KG1 (cell line): ENCODE results near the gene CYP19A1.

ENCODE experiments used
- DNase-seq: peaks from one replicate; lab custom pipeline; 2025; lab: John Stamatoyannopoulos, UW

CYP19A1 gene

DNA sequence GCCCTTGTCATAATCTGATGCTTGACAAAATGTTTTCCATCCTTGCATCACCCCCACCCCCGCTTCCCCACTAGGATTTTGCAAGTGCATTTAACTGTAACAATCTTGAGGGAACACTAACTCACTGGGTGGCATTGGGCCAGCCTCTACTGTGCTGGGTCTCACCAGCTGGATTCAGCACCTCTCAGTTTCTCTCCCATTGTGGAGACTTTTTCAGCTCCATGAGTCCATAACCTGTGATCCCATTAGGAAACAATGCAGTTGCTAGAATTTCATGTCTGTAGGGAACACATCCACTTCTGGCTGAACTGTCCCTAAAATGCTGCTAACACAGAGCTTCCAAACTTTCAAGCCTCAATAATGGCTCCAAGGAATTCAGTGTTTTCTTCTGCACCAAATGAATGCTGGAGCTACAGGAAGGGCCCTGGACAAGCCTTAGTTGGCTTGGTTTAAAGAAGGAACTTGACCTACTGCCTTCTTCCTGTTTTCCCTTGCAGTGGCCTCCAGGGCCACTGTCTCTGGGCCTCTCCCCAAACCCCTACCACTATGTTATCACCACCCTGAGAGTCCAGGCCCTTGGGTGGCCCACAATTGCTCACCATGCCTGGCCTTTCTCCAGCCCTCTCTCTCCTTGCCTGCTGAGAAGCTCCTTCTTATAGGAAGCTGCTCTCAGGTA, 15.6 kb downstream of the CYP19A1 start:
- no peak for DNase-seq

DNA sequence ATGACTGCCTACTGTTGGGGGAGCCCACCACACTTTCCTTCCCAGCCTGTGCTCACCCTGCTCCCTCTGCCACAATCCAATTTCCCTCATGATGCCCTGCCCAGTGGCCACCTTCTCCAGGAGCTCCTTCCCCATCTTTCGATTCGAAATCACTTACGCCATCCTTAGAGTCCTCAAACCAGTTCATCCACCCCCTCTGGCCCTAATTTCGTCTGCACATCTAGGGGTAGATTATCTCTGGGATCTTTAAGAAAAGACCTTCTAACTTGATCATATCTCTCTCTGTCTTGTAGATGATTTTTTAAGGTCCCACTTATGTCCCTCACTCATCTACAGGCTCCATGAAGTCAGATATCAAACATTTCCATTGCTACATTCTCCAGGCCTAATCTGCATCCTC, 17.1 kb downstream of the CYP19A1 start:
- DNase-seq = no peak

DNA sequence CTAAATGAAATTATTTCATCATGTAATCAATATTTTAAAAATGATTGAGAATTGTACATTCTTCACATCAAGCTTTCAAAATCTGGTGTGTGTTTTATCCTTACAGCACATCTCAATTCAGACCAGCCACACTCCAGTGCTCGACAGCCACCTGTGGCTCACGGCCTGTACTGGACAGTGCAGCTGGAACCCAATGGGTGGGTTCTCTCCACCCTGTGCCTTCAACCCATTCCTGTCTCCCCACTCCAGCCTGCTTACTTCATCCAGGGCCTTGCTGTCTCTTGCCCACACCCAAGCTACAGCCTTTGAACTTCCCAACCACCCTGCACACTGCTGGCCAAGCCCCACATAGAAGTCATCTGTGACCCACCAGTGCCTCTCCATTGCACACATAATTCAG, 17.6 kb downstream of the CYP19A1 start:
- DNase-seq = no peak

DNA sequence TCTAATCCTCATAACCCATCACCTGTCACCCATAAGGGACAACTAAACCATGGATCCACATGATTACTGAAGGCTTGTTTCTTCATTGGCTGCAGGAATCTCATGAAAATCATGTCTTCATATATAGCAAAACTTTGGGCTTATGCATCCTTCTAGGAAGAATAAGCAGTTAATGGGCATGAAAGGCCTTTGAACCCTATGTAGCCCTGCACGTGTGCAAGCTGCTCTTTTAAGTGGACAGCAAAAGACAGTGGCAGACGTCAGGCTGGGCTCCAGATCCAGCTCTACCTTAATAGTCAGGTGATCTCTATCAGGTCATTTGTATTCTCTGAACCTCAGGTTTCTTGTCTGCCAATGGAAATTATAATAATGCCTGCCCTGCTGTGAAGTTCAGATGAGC, 18.9 kb downstream of the CYP19A1 start:
- no peak for DNase-seq

DNA sequence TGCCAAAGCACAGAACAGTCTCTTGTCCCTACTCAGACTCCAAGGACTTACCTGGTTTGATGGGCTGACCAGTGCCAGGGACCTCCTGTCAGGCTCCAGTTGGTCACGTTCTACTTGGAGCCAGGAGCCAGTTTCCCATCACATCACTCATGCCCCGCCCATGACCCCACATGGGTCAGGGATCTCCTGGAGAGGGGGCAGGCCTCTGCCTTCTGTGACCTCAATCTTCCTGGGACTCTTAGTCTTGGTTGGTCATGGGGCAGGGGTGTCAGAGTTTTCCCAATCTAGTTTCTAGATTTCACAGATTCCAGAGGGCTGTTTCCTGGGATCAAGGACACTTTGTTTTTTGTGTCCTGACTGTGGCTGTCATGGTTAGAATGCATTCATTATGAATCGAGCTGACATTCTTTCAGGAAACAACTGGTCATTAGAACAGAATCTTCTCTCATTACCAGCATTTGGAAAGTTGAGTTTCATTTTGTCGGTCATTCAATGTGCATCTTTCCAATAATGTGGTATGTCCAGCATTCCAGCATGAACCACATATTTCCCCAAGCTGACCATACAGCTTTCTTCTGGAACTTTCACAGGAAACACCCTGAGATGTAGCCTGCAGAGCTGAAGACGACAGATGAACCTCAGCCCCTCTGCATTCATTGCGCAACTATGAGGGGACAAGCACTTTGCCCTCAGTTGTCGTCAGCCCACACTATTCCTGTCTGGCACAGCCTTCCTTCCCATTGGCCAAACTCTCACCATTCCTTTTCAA, 19.8 kb downstream of the CYP19A1 start:
- no peak for DNase-seq

DNA sequence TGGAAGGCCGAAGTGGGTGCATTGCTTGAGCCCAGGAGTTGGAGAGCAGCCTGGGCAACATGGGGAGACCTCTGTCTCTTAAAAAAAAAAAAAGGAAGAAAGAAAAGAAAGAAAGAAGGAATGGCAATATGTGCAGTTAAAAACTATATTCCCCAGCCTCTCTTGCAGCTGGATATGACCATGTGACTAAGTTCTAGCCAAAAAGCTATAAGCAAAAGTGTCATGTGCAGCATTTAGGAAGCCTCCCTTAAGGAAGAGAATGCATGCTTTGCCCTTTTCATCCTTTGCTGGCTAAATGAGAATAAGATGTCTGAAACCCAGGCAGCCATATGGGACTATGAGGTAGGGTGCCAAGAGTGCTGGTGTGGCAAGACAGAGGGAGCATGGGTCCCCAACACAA, 21.8 kb downstream of the CYP19A1 start:
- no peak for DNase-seq

DNA sequence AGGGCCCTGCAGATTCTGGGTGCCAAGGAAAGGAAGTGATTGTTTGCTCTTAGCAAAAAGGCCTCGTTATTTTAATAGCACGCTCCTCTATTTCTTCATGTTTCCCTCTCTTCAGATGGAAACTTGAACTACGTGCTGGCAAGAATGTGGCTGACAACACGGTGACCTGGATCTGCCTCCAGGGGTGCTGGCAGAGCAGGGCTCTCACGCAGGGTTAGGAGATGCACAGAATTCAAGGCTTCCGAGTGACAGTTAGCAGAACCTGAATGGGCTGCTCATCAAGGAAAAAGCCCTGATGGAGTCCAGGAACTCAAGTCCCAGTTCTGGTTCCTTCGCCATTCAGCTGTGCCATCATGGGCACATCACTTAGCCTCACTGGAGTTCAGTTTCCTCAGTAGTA, 22.7 kb downstream of the CYP19A1 start:
- DNase-seq = no peak

DNA sequence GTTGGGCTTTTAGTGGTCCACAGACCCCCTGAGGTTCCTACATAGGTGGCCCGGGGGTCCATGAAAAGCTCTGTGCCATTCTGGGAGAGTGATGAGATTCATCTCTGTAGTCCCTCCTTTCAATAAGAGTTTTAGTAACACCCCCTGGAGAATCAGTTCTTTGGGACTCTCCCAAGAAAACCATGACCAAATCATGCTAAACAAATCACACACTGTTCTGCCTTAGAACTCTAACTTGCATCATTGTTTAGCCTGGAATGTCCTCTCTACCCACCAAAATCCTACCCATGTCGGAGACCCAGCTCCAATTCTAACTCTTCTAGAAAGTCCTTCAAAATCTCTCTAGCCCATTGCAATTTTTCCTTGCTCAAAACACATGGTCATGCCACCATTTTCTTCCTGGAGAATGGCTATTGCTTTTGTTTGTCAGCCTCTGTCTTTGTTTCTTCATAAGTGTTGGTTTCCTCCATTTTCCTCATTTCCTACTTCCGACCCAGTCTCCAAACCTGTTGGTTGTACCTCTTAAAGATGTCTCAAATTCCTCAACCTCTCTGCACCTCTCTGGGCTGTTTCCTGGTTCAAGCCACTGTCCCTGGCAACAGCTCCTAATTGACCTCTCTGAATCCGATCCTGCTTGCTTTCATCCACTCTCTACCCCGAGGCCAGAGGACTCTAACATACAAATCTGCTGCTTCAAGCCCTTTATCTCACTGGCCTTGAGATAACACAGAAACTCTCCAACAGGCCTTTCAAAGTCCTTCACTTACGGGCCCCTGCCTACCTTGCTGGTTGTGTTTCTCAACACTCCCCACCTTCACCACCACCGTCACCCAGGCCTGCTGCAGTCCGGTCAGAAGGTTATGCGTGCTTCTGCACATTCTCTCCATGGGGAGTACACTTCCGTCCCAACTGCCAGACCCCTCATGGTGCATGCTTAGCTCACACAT, 23.7 kb downstream of the CYP19A1 start:
- DNase-seq = no peak

DNA sequence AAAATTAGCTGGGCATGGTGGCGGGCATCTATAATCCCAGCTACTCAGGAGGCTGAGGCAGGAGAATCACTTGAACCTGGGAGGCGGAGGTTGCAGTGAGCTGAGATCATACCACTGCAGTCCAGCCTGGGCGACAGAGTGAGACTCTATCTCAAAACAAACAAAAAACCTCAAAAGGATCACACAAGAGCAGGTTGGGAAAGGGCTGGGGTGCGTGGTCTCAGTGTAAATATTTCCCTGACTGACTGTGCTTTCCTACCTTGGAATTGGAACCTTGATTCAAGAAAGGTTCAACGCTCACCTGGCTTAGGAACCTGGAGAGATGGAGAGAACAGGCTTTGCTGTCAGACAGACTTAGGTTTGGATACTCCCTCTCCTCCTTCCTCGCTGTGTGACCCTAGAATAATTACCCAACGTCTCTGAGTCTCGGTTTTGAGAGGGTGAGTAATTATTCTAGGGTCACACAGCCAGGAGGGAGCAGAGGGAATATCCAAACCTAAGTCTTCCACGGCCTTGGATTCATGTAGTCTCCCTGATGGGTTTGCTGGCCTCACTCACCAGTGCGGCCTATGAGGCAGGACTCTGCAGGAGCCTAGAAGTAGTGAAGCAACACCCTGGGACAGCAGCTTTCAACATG, 24.6 kb downstream of the CYP19A1 start:
- DNase-seq = no peak

DNA sequence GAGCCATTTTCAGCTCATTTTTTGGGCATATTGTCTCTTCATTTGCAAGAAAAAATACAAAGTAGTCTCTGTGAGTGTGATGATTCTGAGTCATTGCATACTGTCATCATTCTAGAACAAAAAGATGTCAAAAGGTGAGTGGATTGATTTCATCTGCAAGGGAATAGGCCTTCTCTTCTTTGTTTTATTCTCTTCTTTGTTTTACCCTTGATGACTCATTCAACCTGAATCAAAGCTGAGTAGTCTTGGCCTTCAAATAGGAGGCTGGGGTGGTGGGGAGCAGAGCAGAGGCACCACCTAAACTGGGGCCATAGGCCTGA, 25.4 kb downstream of the CYP19A1 start:
- no peak for DNase-seq

DNA sequence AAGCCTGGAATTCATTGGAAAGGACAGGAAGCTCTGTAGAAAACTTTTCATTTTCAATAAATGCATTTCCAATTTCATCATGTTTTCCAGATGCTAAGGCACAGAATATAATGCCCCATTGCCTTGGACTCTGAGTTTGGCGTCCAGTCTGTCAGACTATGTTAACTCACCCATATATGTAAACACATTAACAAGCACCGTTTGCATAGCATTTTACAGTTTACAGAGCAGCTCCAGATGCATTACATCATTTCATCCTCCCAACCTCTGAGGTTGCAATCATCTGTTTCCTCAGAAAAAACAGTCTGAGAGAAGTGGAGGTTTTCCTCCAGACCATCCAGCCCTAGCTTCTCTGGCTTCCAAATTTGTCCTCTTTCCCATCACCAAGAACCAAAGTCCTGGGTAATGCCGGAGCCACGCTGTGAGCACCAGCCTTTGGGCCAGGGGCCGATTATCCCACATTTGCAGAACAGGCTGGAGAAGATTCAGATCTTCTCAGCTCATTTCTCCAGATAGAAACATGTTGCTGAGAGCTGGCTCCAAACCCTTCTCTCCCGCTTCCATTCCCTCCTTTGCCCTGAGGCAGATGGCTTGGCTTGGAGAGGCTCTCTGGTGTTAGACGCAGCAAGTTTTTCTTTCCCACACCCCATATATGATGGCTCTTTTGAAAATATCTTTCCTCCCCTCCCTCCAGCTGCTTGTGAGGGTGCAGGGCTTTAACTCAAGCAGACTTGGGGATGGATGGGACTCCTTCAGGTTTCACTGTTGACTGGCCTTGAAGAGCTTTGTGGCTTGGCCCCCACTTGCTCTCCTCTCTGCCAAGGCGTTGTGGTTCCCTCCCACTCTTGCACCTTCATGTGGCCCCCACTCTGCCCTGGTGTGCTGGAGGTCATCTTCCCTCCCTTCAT, 26.0 kb downstream of the CYP19A1 start:
- DNase-seq = no peak

DNA sequence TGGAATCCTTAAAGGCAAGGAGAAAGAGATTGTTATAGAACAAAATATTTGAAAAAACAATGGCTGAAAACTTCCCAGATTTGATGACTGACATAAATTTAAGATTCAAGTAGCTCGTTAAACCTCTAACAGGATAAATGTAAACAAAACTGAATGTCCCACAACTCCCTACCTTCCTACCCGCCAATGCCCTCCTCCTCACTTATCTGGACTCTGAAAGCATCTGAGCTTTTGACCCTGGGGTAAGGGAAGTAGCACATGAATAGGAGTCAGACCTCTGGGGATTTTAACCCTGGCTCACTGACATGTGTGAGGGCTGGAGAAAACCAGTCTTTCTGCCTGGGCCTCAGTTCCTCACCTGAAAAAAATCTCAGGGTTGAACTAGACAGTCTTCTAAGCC, 26.9 kb downstream of the CYP19A1 start:
- DNase-seq = no peak

DNA sequence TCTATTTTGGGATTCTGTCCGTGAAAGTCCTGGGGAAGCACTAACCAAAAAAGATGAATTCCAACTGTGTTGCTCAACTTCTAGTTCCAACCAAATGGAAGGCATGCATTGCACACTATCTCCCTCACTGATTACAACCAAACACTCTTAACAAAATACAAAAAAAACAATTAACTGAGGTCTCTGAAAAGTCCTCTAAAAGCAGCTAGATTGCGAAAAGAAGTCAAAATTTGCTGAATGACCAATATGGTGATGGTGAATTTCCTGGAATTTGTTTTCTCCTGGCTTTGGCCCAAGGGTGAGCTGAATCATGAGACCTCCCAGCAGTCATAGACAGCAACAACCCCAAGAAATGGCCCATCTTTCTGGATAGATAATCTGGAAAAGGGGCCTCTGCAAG, 28.3 kb downstream of the CYP19A1 start:
- no peak for DNase-seq

DNA sequence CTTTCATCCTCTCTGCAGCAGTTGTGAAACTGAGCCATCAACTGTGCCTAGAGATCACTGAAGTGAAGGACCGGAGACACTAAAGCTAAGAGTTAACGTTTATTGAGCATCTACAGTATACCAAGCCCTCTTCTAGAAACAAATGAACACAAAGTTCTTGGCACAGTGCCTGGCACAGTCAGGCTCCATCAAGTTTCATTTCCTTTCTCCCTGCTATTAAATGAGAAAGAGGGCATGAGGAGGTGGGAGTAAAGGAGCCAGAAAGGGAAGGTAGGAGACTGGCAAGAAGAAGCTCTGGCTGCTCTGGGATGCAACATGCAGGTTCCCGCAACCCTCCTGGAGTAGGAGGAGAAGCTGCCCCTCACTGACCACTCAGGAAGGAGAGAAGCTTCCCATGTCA, 30.6 kb downstream of the CYP19A1 start:
- DNase-seq = no peak

DNA sequence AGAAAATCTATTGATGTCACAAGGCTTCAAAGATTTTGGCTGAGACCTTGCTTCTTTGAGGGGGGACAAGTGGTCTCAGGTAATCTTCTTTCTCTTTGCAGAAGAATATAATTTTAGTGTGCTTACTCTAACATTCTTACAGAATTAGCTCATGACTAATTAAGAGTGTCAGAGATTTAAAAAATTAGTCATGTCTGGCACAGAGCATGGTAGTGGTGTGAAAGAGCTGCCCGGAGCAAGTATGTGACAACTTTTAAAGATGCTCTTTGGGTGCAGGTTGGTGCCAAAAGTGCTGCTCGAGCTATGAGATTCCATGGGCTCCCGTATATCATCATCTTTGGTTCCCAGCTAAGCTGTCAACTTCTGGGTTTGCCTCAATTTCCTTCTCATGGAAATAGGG, 31.1 kb downstream of the CYP19A1 start:
- DNase-seq = no peak

DNA sequence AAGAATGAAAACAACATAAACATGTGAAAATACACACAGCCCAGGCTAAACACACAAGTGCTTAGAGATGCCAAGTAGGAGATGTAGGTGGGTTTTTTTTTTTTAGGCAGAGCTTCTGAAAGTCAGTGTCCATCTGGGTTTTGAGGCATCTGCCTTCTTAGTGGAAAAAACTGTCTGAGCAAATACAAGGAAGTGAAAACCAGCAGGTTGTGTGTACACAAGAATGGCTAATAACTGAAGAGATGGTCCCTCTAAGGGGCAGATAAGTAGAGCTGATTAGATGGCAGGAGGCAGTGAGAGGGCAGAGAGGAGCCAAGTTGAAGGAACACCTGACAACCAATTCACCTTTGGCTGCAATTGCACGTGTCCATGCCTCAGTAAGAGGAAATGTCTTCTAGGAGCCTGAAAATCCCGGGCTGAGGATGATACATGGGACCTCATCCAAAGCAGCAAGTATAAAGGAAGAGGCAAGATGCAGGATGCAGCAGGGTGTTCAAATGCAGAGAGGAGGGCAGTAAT, 34.9 kb downstream of the CYP19A1 start:
- DNase-seq = no peak

DNA sequence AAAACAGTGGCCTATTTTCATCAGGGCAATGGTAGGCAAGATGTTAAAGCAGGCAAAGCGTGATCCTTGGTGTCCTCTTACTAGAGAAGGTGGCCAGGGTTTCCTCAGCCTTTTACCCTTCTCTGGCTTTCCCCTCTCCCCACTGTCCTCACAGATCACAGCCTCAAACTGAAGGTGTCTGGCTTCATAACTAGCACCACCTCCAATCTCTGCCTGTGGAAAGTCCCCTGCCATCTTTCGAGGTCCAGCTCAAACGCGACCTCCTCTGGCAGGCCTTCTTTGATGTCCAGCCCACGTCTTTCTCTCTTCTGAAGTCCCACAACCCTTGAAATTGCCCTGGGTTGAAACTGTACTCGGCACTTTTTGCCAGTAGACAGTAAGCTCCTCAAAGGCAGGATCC, 35.9 kb downstream of the CYP19A1 start:
- no peak for DNase-seq

DNA sequence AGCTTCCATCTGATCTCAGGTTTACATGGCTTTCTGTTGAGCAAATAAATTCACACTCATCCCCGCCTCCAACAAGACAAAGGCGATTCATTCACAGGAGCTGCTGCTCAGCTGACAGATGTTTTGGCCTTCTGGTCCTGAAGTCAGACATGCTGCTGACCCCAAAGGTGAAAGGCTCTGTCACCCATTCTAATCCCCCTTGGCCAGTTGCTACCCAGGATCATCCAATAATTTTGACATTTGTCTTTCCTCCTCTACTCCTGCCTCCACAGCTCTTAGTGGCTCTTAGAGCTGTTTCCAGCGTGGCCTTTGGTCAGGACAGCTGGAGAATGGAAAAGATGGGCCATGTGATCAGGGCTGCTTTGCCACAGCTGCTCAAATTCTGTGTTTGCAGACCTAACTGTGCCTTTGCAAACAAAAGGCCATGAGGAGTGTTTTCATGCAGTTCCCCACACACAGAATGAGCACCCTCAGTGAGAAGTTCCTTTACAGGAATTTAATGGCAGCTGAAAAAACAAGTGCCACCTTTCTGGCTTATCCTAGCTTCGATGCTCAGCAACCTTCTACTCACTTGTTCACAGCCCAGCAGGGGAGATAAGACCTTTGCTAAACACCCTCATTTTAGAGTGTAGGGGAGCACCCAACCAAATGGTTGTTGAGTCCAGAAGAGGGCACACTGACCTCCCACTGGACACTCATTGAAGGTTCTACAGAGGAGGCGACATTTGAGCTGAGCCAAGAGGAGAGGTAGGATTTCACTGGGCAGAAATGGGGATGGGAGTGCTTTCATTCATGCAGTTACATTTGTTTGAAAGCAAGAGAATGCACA, 39.0 kb downstream of the CYP19A1 start:
- no peak for DNase-seq

DNA sequence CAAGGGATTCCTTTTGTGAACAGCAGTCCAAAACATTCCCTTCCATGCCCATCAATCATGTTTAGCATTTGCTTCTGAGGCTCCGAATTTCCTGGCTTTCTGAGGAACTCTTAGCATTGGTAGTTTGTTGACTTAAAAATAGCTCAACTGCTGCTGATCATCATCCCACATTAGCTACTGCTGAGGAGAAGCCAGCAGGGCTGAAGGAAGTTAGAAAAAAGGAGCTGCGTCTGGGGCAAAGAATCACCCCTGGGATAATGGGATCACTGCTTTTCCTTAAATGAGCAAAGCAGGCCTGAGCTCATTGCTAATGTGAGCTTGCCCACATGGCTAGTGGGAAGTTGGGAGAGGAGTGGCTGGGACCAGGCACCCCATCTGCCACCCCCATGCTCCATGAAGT, 39.8 kb downstream of the CYP19A1 start:
- no peak for DNase-seq

DNA sequence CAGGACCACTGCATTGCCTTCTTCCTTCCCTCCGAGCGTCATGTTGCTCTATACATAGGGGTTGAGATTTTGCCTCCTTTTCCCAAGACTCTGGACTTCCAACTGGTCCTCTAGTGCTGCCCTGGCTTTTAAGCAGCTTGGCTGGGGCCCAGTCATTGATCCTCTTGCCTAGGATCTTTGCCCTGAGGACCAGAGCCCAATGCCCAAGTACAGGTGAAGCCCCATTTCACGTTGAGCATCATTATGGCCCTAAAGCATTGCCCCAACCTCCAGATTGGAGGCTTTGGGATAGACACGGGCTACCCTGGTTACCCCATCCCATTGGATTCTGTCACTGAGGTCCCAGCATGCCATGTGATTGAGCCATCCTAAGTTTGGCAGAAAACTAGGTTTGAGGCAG, 47.7 kb downstream of the CYP19A1 start:
- DNase-seq = no peak
